Endothelial cell of umbilical vein (primary cell): Measurements from ENCODE around the gene ACCSL. TPM values are rescaled to one million over a fixed set of nuclear protein-coding genes. Genes with fewer than 3 reads are reported as not detected.

ENCODE experiments used
- BruUV-seq: library from RNA; stranded (reverse); fragments of 400-500 nt; replicated peaks from 2 replicates; lab custom pipeline; 2021; lab: Mats Ljungman, UMichigan
- CTCF ChIA-PET: fragments of 300-600, 350-600 bp; sonication (Branson Sonifier 250); formaldehyde crosslinking; loops from one replicate; lab custom pipeline; 2021; ENCODE audit warnings: antibody characterized with exemption, inconsistent platforms; lab: Charles Lee
- POLR2A ChIA-PET: fragments of 300-600, 350-600 bp; sonication (Branson Sonifier 250); formaldehyde crosslinking; loops from one replicate; lab custom pipeline; 2021; ENCODE audit warnings: antibody characterized with exemption, inconsistent platforms; lab: Charles Lee
- DNase-seq: peaks from one replicate; pipeline ENCODE4 v3.0.0-alpha.2; 2011; ENCODE audit warnings: low read depth, low spot score
- FAIRE-seq: peaks from 2 replicates; lab custom pipeline; 2011; peaks lifted over from hg19 to GRCh38; lab: Jason Lieb, UNC
- H2AFZ ChIP-seq: 2 replicates; pipeline ENCODE4 v1.6.0; 2012; ENCODE audit warnings: low read depth, low read length, control low read depth, inconsistent platforms
- H3K27ac ChIP-seq: 2 replicates; pipeline ENCODE4 v1.5.1; 2011; ENCODE audit warnings: low read depth, mild to moderate bottlenecking, control low read depth, low read length, moderate library complexity; ENCODE audit not compliant: insufficient read depth
- H3K27me3 ChIP-seq, 2 experiments: 2 replicates each; pipeline versions ENCODE4 v1.6.0 to v1.6.1; 2011; ENCODE audit warnings: low read length in 2 of 2, mixed read lengths in 1 of 2; ENCODE audit not compliant: control insufficient read depth in 2 of 2, insufficient read depth in 2 of 2
- H3K36me3 ChIP-seq, 2 experiments: 2 replicates in 1 of 2; 3 replicates in 1 of 2; pipeline ENCODE4 v1.5.1; 2011; ENCODE audit warnings: low read length in 2 of 2, mild to moderate bottlenecking in 1 of 2, moderate library complexity in 1 of 2; ENCODE audit not compliant: control insufficient read depth in 2 of 2, insufficient read depth in 2 of 2; ENCODE audit errors: extremely low read depth in 1 of 2
- H3K4me1 ChIP-seq: 3 replicates; pipeline ENCODE4 v1.5.1; 2011; ENCODE audit warnings: mild to moderate bottlenecking, low read length; ENCODE audit not compliant: control insufficient read depth, insufficient read depth; ENCODE audit errors: extremely low read depth
- H3K4me2 ChIP-seq: 2 replicates; pipeline ENCODE4 v1.6.1; 2011; ENCODE audit warnings: low read length, control low read depth, mixed read lengths; ENCODE audit not compliant: insufficient read depth
- H3K4me3 ChIP-seq, 3 experiments: fragments of 200-600 bp in 1 of 3; sonication (generic), shearing (Covaris generic) in 1 of 3; replicated peaks in 1 of 3; 2 replicates each; pipeline ENCODE4 v1.5.1; 2011 to 2016; ENCODE audit warnings: control low read depth in 3 of 3, low read length in 3 of 3, mild to moderate bottlenecking in 2 of 3, inconsistent platforms in 1 of 3, low read depth in 1 of 3, moderate library complexity in 1 of 3; ENCODE audit not compliant: insufficient read depth in 1 of 3
- H3K79me2 ChIP-seq: 2 replicates; pipeline ENCODE4 v1.6.0; 2012; ENCODE audit warnings: low read length, inconsistent platforms; ENCODE audit not compliant: control insufficient read depth, insufficient read depth
- H3K9ac ChIP-seq: replicated peaks from 2 replicates; pipeline ENCODE3; 2011; ENCODE audit warnings: low read length, control low read depth; ENCODE audit not compliant: insufficient read depth; ENCODE audit errors: extremely low read depth
- H3K9me1 ChIP-seq: replicated peaks from 3 replicates; pipeline ENCODE4 v1.6.0; 2011; ENCODE audit warnings: mild to moderate bottlenecking, low read length; ENCODE audit not compliant: control insufficient read depth, insufficient read depth; ENCODE audit errors: extremely low read depth
- H3K9me3 ChIP-seq: replicated peaks from 2 replicates; pipeline ENCODE4 v1.5.1; 2012; ENCODE audit warnings: low read length, inconsistent platforms; ENCODE audit not compliant: control insufficient read depth, insufficient read depth
- H4K20me1 ChIP-seq: replicated peaks from 2 replicates; pipeline ENCODE3; 2011; ENCODE audit warnings: mild to moderate bottlenecking, low read length; ENCODE audit not compliant: control insufficient read depth, insufficient read depth; ENCODE audit errors: extremely low read depth
- CTCF ChIP-seq, 2 donors: IDR thresholded peaks; 1 replicate in 1 of 2; 2 replicates in 1 of 2; pipeline ENCODE4 v1.5.1; 2011; ENCODE audit warnings: low read length in 2 of 2, mild to moderate bottlenecking in 2 of 2, moderate library complexity in 2 of 2, control low read depth in 1 of 2, inconsistent platforms in 1 of 2, low read depth in 1 of 2; ENCODE audit not compliant: insufficient read depth in 1 of 2; ENCODE audit errors: extremely low read depth in 1 of 2
- EZH2 ChIP-seq: IDR thresholded peaks from 2 replicates; pipeline ENCODE4 v1.6.1; 2012; ENCODE audit warnings: borderline replicate concordance, low read depth, mild to moderate bottlenecking, moderate library complexity, low read length, inconsistent platforms; ENCODE audit not compliant: severe bottlenecking
- FOS ChIP-seq: IDR thresholded peaks from 2 replicates; pipeline ENCODE4 v1.6.1; 2011; ENCODE audit warnings: mild to moderate bottlenecking, low read length, moderate library complexity, borderline replicate concordance; ENCODE audit not compliant: insufficient read depth
- GATA2 ChIP-seq: IDR thresholded peaks from 2 replicates; pipeline ENCODE4 v1.7.0; 2011; ENCODE audit warnings: low read depth, mild to moderate bottlenecking, moderate library complexity, mixed read lengths, low read length; ENCODE audit not compliant: insufficient read length, insufficient read depth
- JUN ChIP-seq: IDR thresholded peaks from 2 replicates; pipeline ENCODE4 v1.6.1; 2011; ENCODE audit warnings: borderline replicate concordance, low read depth; ENCODE audit not compliant: insufficient read length, insufficient read depth
- MAX ChIP-seq: IDR thresholded peaks from 2 replicates; pipeline ENCODE4 v1.6.1; 2011; ENCODE audit not compliant: insufficient read depth, insufficient read length
- MYC ChIP-seq: IDR thresholded peaks from one replicate; pipeline ENCODE4 v1.6.1; 2011; ENCODE audit warnings: mild to moderate bottlenecking, low read depth, low read length
- POLR2A ChIP-seq: IDR thresholded peaks from 2 replicates; pipeline ENCODE4 v1.6.1; 2012; ENCODE audit warnings: low read depth, mild to moderate bottlenecking, control low read depth, low read length
- POLR2AphosphoS5 ChIP-seq: IDR thresholded peaks from 2 replicates; pipeline ENCODE4 v1.6.1; 2012; ENCODE audit warnings: low read depth, mild to moderate bottlenecking, control low read depth, low read length, moderate library complexity; ENCODE audit not compliant: insufficient read depth
- dilution Hi-C: fragments of 300-500 bp; cut with MboI; formaldehyde crosslinking; loops from one replicate; pipeline ENCODE4 v1.15.0; 2019; ENCODE audit warnings: low sequenced_read_pairs; ENCODE audit not compliant: extremely low pct_ligation_motif_present
- intact Hi-C: fragments of 100-400 bp; cut with micrococcal nuclease; formaldehyde crosslinking; loops from one replicate; pipeline ENCODE4 v1.10.0; 2022
- polyA plus RNA-seq, 4 experiments: library from polyadenylated mRNA; depleted of rRNA in 3 of 4; stranded (reverse) in 3 of 4; unstranded in 1 of 4; fragments of >200 nt; gene quantifications; 2 replicates each; pipeline versions ENCODE4 v1.2.1 to v1.2.3, GENCODE V29; 2011 to 2012; ENCODE audit warnings: missing spikeins in 1 of 4
- total RNA-seq: library from RNA; stranded (reverse); gene quantifications from 2 replicates; pipeline ENCODE4 v1.2.3, GENCODE V29; 2021

Gene ACCSL
- total and polyA plus RNA-seq, 2 donors (not counting 3 experiments of a cell fraction or from before 2014, with no cell fraction given) = not detected

- Histone ChIP-seq H3K9me3 (no peaks in the 10 kb centered on the region), H4K20me1 (no peaks in the 10 kb centered on the region), H3K4me2 (no peak overlapping the region), H3K4me1 (no peaks in the 10 kb centered on the region), H3K9me1 (no peaks in the 10 kb centered on the region), H3K36me3 (no peaks in the 10 kb centered on the region), H3K4me3 (no peak overlapping the region), H3K27ac (no peak overlapping the region), H3K9ac (no peak overlapping the region), H2AFZ (no peak overlapping the region), H3K27me3 (peaks cover 4 to 5% of the 10 kb centered on the region in 2 experiments), H3K79me2 (no peaks in the 10 kb centered on the region)
- TF ChIP-seq POLR2A (no peak), MYC (no peak), JUN (no peak), FOS (no peak), MAX (no peak), POLR2AphosphoS5 (no peak), CTCF (IDR thresholded peaks at IDR 0.05; ENCODE audit: extremely low read depth in 1 of 2, insufficient read depth in 1 of 2, low read depth in 1 of 2, low read length in 2 of 2) (no peak), GATA2 (no peak), EZH2 (no peak)
- ChIA-PET CTCF (no interaction called here), POLR2A (no interaction called here)
- FAIRE-seq (no peak), DNase-seq (no peak)
- no TSS peak for BruUV-seq
- intact Hi-C loops (no loop called here), dilution Hi-C loops (no loop called here)
Measured at GRCh38 chr11:44031549-44031948, 16.2 kb upstream of the ACCSL start.
